ENCODE results near the gene FMNL2.

DNA sequence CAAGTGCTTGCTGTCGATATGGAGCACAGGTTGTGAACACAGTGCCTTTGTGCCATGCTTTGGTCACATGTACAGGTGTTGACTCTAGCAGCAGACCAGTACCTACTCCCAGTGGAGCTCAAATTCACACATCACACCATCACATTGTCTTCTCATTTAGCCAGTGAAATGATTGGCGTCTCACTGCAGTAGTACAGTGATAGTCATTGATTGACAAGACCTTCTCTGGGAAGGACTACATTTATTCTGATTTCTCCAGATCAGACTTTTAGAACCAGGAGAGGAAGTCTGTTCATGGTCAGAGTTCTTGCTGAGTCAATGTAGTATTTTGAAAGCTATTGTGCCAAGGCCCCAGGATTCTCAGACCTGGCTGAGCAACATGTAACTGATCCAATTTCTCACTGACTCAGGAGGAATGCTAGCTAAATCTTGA is 75.2 kb downstream of the FMNL2 start:
- no peak for TF ChIP-seq EZH2phosphoT487 (IDR thresholded peaks at IDR 0.05; ENCODE audit: unreplicated experiment)
- TF ChIP-seq, protein P1, sequence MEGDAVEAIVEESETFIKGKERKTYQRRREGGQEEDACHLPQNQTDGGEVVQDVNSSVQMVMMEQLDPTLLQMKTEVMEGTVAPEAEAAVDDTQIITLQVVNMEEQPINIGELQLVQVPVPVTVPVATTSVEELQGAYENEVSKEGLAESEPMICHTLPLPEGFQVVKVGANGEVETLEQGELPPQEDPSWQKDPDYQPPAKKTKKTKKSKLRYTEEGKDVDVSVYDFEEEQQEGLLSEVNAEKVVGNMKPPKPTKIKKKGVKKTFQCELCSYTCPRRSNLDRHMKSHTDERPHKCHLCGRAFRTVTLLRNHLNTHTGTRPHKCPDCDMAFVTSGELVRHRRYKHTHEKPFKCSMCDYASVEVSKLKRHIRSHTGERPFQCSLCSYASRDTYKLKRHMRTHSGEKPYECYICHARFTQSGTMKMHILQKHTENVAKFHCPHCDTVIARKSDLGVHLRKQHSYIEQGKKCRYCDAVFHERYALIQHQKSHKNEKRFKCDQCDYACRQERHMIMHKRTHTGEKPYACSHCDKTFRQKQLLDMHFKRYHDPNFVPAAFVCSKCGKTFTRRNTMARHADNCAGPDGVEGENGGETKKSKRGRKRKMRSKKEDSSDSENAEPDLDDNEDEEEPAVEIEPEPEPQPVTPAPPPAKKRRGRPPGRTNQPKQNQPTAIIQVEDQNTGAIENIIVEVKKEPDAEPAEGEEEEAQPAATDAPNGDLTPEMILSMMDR (conservative IDR thresholded peaks at IDR 0.05; ENCODE audit: low read depth in 2 of 2) = no peak
- no peak for TF ChIP-seq EZH2 (IDR thresholded peaks at IDR 0.05; ENCODE audit: low read depth, unreplicated experiment)
- no peak for TF ChIP-seq JUNB (IDR thresholded peaks at IDR 0.05; ENCODE audit: unreplicated experiment)
- TF ChIP-seq, protein P2, sequence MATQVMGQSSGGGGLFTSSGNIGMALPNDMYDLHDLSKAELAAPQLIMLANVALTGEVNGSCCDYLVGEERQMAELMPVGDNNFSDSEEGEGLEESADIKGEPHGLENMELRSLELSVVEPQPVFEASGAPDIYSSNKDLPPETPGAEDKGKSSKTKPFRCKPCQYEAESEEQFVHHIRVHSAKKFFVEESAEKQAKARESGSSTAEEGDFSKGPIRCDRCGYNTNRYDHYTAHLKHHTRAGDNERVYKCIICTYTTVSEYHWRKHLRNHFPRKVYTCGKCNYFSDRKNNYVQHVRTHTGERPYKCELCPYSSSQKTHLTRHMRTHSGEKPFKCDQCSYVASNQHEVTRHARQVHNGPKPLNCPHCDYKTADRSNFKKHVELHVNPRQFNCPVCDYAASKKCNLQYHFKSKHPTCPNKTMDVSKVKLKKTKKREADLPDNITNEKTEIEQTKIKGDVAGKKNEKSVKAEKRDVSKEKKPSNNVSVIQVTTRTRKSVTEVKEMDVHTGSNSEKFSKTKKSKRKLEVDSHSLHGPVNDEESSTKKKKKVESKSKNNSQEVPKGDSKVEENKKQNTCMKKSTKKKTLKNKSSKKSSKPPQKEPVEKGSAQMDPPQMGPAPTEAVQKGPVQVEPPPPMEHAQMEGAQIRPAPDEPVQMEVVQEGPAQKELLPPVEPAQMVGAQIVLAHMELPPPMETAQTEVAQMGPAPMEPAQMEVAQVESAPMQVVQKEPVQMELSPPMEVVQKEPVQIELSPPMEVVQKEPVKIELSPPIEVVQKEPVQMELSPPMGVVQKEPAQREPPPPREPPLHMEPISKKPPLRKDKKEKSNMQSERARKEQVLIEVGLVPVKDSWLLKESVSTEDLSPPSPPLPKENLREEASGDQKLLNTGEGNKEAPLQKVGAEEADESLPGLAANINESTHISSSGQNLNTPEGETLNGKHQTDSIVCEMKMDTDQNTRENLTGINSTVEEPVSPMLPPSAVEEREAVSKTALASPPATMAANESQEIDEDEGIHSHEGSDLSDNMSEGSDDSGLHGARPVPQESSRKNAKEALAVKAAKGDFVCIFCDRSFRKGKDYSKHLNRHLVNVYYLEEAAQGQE (IDR thresholded peaks at IDR 0.05; ENCODE audit: unreplicated experiment) = no peak
- no peak for TF ChIP-seq POLR2AphosphoS5 (IDR thresholded peaks at IDR 0.05; ENCODE audit: low read depth)
- TF ChIP-seq, protein P3, sequence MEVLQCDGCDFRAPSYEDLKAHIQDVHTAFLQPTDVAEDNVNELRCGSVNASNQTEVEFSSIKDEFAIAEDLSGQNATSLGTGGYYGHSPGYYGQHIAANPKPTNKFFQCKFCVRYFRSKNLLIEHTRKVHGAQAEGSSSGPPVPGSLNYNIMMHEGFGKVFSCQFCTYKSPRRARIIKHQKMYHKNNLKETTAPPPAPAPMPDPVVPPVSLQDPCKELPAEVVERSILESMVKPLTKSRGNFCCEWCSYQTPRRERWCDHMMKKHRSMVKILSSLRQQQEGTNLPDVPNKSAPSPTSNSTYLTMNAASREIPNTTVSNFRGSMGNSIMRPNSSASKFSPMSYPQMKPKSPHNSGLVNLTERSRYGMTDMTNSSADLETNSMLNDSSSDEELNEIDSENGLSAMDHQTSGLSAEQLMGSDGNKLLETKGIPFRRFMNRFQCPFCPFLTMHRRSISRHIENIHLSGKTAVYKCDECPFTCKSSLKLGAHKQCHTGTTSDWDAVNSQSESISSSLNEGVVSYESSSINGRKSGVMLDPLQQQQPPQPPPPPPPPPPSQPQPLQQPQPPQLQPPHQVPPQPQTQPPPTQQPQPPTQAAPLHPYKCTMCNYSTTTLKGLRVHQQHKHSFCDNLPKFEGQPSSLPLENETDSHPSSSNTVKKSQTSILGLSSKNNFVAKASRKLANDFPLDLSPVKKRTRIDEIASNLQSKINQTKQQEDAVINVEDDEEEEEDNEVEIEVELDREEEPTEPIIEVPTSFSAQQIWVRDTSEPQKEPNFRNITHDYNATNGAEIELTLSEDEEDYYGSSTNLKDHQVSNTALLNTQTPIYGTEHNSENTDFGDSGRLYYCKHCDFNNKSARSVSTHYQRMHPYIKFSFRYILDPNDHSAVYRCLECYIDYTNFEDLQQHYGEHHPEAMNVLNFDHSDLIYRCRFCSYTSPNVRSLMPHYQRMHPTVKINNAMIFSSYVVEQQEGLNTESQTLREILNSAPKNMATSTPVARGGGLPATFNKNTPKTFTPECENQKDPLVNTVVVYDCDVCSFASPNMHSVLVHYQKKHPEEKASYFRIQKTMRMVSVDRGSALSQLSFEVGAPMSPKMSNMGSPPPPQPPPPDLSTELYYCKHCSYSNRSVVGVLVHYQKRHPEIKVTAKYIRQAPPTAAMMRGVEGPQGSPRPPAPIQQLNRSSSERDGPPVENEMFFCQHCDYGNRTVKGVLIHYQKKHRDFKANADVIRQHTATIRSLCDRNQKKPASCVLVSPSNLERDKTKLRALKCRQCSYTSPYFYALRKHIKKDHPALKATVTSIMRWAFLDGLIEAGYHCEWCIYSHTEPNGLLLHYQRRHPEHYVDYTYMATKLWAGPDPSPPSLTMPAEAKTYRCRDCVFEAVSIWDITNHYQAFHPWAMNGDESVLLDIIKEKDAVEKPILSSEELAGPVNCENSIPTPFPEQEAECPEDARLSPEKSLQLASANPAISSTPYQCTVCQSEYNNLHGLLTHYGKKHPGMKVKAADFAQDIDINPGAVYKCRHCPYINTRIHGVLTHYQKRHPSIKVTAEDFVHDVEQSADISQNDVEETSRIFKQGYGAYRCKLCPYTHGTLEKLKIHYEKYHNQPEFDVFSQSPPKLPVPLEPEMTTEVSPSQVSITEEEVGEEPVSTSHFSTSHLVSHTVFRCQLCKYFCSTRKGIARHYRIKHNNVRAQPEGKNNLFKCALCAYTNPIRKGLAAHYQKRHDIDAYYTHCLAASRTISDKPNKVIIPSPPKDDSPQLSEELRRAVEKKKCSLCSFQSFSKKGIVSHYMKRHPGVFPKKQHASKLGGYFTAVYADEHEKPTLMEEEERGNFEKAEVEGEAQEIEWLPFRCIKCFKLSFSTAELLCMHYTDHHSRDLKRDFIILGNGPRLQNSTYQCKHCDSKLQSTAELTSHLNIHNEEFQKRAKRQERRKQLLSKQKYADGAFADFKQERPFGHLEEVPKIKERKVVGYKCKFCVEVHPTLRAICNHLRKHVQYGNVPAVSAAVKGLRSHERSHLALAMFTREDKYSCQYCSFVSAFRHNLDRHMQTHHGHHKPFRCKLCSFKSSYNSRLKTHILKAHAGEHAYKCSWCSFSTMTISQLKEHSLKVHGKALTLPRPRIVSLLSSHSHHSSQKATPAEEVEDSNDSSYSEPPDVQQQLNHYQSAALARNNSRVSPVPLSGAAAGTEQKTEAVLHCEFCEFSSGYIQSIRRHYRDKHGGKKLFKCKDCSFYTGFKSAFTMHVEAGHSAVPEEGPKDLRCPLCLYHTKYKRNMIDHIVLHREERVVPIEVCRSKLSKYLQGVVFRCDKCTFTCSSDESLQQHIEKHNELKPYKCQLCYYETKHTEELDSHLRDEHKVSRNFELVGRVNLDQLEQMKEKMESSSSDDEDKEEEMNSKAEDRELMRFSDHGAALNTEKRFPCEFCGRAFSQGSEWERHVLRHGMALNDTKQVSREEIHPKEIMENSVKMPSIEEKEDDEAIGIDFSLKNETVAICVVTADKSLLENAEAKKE (CRISPR knock-in tag; IDR thresholded peaks at IDR 0.05) = no peak
- no peak for TF ChIP-seq STAT1 (IDR thresholded peaks at IDR 0.05; ENCODE audit: unreplicated experiment)
- no peak for TF ChIP-seq CREB1 (CRISPR knock-in tag; IDR thresholded peaks at IDR 0.05; ENCODE audit: low read depth)
- TF ChIP-seq, protein P4, sequence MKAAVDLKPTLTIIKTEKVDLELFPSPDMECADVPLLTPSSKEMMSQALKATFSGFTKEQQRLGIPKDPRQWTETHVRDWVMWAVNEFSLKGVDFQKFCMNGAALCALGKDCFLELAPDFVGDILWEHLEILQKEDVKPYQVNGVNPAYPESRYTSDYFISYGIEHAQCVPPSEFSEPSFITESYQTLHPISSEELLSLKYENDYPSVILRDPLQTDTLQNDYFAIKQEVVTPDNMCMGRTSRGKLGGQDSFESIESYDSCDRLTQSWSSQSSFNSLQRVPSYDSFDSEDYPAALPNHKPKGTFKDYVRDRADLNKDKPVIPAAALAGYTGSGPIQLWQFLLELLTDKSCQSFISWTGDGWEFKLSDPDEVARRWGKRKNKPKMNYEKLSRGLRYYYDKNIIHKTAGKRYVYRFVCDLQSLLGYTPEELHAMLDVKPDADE (IDR thresholded peaks at IDR 0.05) = no peak
- no peak for TF ChIP-seq ZNF114 (CRISPR knock-in tag; IDR thresholded peaks at IDR 0.05)
- no peak for TF ChIP-seq NANOG (IDR thresholded peaks at IDR 0.05; ENCODE audit: borderline replicate concordance)
- no peak for TF ChIP-seq ZNF331 (CRISPR knock-in tag; IDR thresholded peaks at IDR 0.05; ENCODE audit: low read depth)
